ENCODE data around the gene ZNF524.

DNA sequence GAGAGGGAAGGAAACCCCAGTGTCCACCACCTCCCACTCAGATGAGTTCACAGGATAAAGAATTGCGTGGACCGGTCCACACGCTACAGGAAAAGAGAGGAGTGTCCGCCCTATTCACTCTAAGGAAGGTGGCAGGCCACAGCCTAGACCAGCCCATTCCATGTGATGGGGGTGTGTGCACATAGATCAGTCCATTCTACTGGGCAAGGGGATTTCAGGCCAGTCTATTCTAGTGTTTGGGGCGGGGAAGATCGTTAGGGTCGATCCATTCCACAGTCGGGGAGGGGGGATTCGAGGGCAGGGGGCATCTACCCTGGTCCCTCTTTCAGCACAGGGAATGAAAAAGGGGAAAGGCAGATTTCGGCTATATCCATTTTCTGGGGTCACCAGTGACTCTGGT, 8.5 kb upstream of the ZNF524 start:
- TF ChIP-seq POLR2A (IDR thresholded peaks at IDR 0.05), result no peak
- TF ChIP-seq, protein P1, sequence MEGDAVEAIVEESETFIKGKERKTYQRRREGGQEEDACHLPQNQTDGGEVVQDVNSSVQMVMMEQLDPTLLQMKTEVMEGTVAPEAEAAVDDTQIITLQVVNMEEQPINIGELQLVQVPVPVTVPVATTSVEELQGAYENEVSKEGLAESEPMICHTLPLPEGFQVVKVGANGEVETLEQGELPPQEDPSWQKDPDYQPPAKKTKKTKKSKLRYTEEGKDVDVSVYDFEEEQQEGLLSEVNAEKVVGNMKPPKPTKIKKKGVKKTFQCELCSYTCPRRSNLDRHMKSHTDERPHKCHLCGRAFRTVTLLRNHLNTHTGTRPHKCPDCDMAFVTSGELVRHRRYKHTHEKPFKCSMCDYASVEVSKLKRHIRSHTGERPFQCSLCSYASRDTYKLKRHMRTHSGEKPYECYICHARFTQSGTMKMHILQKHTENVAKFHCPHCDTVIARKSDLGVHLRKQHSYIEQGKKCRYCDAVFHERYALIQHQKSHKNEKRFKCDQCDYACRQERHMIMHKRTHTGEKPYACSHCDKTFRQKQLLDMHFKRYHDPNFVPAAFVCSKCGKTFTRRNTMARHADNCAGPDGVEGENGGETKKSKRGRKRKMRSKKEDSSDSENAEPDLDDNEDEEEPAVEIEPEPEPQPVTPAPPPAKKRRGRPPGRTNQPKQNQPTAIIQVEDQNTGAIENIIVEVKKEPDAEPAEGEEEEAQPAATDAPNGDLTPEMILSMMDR (IDR thresholded peaks at IDR 0.05), result no peak

All from tibial nerve (tissue), 3 donors.